ENCODE measurements around the gene CAPNS1. TPM values are rescaled to one million over a fixed set of nuclear protein-coding genes. Genes with fewer than 3 reads are reported as not detected.

The CAPNS1 gene
- polyA plus RNA-seq, 3 donors: 239 to 740 (median 282) TPM

DNA sequence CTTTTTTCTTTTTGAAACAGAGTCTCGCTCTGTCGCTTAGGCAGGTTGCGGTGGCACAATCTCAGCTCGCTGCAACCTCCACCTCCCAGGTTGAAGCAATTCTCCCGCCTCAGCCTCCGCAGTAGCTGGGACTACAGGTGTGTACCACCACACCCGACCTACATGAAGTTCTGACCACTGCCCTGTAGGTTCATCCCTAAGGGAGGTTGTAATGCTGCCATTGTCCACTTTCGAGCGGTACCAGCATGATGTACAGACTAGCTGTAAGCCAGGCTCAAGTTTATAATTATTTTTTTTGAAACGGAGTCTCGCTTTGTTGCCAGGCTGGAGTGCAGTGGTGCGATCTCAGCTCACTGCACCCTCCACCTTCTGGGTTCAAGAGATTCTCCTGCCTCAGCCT, 23.9 kb downstream of the CAPNS1 start:
- peaks cover 0 to 3% (median 0%) of the 10 kb centered on the region in 7 donors for H3K9me3 Mint-ChIP-seq
- peak overlapping the region in 2 of 7 donors; percentile 19 to 21 for H3K27ac Mint-ChIP-seq
- no peaks in the 10 kb centered on the region for H3K4me1 Mint-ChIP-seq
- Histone ChIP-seq H4K20me1 (ENCODE audit: insufficient read depth, low read length) (no peaks in the 10 kb centered on the region), H3K36me3 (replicated peaks in 1 of 2; ENCODE audit: control insufficient read depth in 1 of 2, insufficient read depth in 2 of 2, low read length in 2 of 2) (peaks cover 4 to 19% of the 10 kb centered on the region in 2 donors), H3K4me1 (ENCODE audit: control insufficient read depth in 1 of 2, insufficient read depth in 2 of 2, low read length in 2 of 2) (no peaks in the 10 kb centered on the region), H3K9me3 (replicated peaks in 1 of 2; ENCODE audit: control insufficient read depth in 1 of 2, insufficient read depth in 1 of 2, low read length in 2 of 2) (no peaks in the 10 kb centered on the region), H3K4me3 (replicated peaks in 1 of 3; ENCODE audit: low read depth in 2 of 3, low read length in 3 of 3) (no peak overlapping the region), H3K4me2 (replicated peaks; ENCODE audit: extremely low read depth, low read length, poor library complexity, severe bottlenecking) (no peak overlapping the region), H3K27me3 (ENCODE audit: control insufficient read depth in 2 of 2, insufficient read depth in 2 of 2, low read length in 2 of 2) (no peaks in the 10 kb centered on the region), H3K27ac (ENCODE audit: low read depth in 1 of 2, low read length in 2 of 2) (no peak overlapping the region), H2AFZ (ENCODE audit: insufficient read depth, low read depth, low read length, poor library complexity, severe bottlenecking) (no peak overlapping the region), H3K9ac (ENCODE audit: insufficient read depth, low read length, poor library complexity, severe bottlenecking) (no peak overlapping the region), H3K79me2 (ENCODE audit: insufficient read depth, low read length) (no peaks in the 10 kb centered on the region)
- TF ChIP-seq, protein P1, sequence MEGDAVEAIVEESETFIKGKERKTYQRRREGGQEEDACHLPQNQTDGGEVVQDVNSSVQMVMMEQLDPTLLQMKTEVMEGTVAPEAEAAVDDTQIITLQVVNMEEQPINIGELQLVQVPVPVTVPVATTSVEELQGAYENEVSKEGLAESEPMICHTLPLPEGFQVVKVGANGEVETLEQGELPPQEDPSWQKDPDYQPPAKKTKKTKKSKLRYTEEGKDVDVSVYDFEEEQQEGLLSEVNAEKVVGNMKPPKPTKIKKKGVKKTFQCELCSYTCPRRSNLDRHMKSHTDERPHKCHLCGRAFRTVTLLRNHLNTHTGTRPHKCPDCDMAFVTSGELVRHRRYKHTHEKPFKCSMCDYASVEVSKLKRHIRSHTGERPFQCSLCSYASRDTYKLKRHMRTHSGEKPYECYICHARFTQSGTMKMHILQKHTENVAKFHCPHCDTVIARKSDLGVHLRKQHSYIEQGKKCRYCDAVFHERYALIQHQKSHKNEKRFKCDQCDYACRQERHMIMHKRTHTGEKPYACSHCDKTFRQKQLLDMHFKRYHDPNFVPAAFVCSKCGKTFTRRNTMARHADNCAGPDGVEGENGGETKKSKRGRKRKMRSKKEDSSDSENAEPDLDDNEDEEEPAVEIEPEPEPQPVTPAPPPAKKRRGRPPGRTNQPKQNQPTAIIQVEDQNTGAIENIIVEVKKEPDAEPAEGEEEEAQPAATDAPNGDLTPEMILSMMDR (IDR thresholded peaks at IDR 0.05): no peak
- intact Hi-C loops (cut with micrococcal nuclease): no loop called here
- no peaks in the 10 kb centered on the region for H3K27me3 Mint-ChIP-seq (ENCODE audit: low read depth in 3 of 3)
- DNase-seq: no peak
- no peak overlapping the region for H3K4me3 Mint-ChIP-seq
- peaks cover 15 to 46% of the 10 kb centered on the region in 2 donors for H3K36me3 Mint-ChIP-seq
- 97% methylated on average over 8 of the region's 12 CpGs for WGBS (ENCODE audit: insufficient coverage)

DNA sequence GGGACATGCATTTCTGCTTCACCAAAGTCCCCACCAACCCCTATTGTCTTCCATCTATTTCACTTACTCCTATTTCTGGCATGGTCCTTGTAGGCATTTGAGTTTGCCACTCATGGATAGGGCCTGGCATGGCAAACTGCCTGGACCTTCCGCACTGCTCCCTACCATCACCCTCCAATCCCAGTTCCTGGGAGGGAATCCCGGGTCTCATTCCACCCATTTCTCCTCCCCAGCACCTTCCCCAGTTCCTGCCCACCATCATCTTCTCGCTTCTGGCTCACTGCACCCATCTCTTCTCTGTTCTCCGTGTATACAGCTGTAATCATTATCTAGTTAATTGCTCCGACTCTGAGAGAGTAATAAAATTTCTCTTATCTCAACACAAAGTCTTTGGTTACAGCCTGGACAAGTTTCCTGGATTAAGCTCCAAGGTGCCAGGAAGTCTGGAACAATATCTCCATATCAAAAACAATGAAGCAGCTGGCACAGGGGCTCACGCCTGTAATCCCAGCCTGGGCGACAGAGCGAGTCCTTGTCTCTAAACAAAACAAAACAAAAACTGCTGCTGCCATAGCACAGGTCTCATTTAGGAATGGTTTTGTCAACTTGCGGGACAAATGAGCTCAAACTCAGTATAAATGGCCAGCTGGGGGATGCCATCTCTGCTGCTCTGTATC, 29.4 kb downstream of the CAPNS1 start:
- Mint-ChIP-seq H3K27me3 (ENCODE audit: low read depth in 3 of 3) (no peaks in the 10 kb centered on the region), H3K9me3 (no peaks in the 10 kb centered on the region), H3K27ac (peak overlapping the region in 1 of 7 donors; percentile 5), H3K4me1 (peaks cover 3% of the 10 kb centered on the region), H3K4me3 (no peak overlapping the region), H3K36me3 (peaks cover 0 to 20% of the 10 kb centered on the region in 2 donors)
- Histone ChIP-seq H3K9me3 (replicated peaks in 1 of 2; ENCODE audit: control insufficient read depth in 1 of 2, insufficient read depth in 1 of 2, low read length in 2 of 2) (no peaks in the 10 kb centered on the region), H3K4me1 (ENCODE audit: control insufficient read depth in 1 of 2, insufficient read depth in 2 of 2, low read length in 2 of 2) (peaks cover 0 to 5% of the 10 kb centered on the region in 2 donors), H3K9ac (ENCODE audit: insufficient read depth, low read length, poor library complexity, severe bottlenecking) (no peak overlapping the region), H3K4me3 (replicated peaks in 1 of 3; ENCODE audit: low read depth in 2 of 3, low read length in 3 of 3) (no peak overlapping the region), H3K36me3 (replicated peaks in 1 of 2; ENCODE audit: control insufficient read depth in 1 of 2, insufficient read depth in 2 of 2, low read length in 2 of 2) (peaks cover 0 to 6% of the 10 kb centered on the region in 2 donors), H3K27ac (ENCODE audit: low read depth in 1 of 2, low read length in 2 of 2) (no peak overlapping the region), H4K20me1 (ENCODE audit: insufficient read depth, low read length) (no peaks in the 10 kb centered on the region), H3K27me3 (ENCODE audit: control insufficient read depth in 2 of 2, insufficient read depth in 2 of 2, low read length in 2 of 2) (no peaks in the 10 kb centered on the region), H2AFZ (ENCODE audit: insufficient read depth, low read depth, low read length, poor library complexity, severe bottlenecking) (no peak overlapping the region), H3K79me2 (ENCODE audit: insufficient read depth, low read length) (no peaks in the 10 kb centered on the region), H3K4me2 (replicated peaks; ENCODE audit: extremely low read depth, low read length, poor library complexity, severe bottlenecking) (no peak overlapping the region)
- intact Hi-C loops (cut with micrococcal nuclease): no loop called here
- no peak for DNase-seq
- TF ChIP-seq, protein P1 (IDR thresholded peaks at IDR 0.05): no peak
- 97% methylated on average over 7 of the region's 9 CpGs for WGBS (ENCODE audit: insufficient coverage)
